ENCODE results near the gene ZSCAN4.

ZSCAN4 gene

GRCh38 chr19:57682226-57682766, 13.6 kb downstream of the ZSCAN4 start:
- DNase-seq: no peak

DNA sequence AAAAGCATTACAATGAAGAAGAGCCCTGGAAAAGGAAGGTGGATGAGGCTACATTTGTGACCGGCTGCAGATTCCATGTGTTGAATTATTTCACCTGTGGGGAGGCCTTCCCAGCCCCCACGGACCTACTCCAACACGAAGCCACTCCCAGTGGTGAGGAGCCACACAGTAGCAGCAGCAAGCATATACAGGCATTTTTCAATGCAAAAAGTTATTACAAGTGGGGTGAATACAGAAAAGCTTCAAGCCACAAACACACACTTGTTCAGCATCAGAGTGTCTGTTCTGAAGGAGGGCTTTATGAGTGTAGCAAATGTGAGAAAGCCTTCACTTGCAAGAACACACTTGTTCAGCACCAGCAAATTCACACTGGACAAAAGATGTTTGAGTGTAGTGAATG, 18.0 kb downstream of the ZSCAN4 start:
- no peak for DNase-seq

DNA sequence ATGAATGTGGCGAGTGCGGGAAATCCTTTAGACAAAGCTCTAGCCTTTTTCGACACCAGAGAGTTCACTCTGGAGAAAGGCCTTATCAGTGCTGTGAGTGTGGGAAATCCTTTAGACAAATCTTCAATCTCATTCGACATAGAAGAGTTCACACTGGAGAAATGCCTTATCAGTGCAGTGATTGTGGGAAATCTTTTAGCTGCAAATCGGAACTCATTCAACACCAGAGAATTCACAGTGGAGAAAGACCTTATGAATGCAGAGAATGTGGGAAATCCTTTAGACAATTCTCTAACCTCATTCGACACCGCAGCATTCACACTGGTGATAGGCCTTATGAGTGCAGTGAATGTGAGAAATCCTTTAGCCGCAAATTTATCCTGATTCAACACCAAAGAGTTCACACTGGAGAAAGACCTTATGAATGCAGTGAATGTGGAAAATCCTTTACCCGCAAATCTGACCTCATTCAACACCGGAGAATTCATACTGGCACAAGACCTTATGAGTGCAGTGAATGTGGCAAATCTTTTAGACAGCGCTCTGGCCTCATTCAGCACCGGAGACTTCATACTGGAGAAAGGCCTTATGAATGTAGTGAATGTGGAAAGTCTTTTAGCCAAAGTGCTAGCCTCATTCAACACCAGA, 18.8 kb downstream of the ZSCAN4 start:
- DNase-seq: no peak

DNA sequence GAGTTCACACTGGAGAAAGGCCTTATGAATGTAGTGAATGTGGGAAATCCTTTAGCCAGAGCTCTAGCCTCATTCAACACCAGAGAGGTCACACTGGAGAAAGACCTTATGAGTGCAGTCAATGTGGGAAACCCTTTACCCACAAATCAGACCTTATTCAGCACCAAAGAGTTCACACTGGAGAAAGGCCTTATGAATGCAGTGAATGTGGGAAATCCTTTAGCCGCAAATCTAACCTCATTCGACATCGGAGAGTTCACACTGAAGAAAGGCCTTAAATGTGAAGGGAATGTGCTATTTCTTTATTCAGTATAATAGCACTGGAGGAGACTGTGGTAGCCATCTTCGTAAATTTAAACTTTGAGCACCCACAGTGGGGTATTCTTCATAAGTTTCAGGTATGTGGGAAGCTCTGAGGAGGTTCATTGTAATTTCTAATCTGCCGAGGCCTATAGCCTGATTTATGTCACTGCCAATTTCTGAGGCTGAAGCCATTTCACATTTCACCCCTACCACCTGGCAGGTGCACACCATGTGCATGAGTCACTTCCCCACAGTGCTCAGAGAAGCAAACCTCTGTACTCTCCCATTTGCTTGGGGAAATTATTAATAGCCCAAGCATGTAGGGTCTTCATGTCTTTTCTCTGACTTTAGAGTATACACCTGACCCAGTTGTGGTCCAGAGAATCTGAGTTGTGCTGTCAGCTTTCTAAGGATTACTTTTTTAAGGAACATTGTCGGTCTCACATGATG, 19.5 kb downstream of the ZSCAN4 start:
- no peak for DNase-seq

DNA sequence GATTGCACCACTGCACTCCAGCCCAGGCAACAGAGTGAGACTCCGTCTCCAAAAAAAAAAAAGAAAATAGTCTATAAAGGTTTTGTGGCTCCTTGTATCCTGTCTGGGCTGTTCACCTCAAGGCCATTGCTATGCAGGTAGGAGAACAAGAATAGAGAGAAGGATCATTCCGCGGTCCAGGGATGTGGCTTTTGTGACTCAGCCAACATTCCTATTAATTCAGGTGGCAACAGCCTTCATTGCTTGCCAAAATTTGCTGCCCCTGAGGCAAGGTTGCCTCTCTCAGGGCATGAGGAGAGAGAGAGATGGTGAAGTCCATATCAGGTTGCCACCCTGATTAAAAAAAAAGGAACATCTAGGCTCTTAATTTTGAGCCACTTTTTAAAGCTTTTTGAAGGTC, 21.0 kb downstream of the ZSCAN4 start:
- no peak for DNase-seq

GRCh38 chr19:57701625-57702024, 32.9 kb downstream of the ZSCAN4 start:
- no peak for DNase-seq

GRCh38 chr19:57706346-57706745, 37.6 kb downstream of the ZSCAN4 start:
- no peak for DNase-seq

- peak; percentile 82 for DNase-seq
These were observed 40.1 kb downstream of the ZSCAN4 start, which contains the start of gene ZNF154 for GRCh38 chr19:57708641-57709361. ZNF154 (minus strand) TSS chr19:57709204; CDS start chr19:57708971, 233 bp downstream.

DNA sequence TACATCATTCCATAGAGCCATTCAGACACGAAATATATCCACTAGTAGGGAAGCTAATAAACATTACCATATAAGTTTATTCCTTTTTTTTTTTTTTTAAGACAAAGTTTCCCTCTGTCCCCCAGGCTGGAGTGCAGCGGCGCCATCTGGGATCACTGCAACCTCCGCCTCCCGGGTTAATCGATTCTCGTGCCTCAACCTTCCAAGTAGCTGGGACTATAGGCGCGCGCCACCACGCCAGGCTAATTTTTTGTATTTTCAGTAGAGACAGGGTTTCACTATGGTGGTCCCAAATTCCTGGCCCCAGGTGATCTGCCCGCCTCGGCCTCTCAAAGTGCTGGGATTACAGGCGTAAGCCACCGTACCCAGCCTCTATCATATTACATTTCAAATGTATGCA, 40.9 kb downstream of the ZSCAN4 start:
- no peak for DNase-seq

GRCh38 chr19:57712222-57712621, 43.5 kb downstream of the ZSCAN4 start:
- no peak for DNase-seq

GRCh38 chr19:57719424-57719823, 50.7 kb downstream of the ZSCAN4 start:
- no peak for DNase-seq

DNA sequence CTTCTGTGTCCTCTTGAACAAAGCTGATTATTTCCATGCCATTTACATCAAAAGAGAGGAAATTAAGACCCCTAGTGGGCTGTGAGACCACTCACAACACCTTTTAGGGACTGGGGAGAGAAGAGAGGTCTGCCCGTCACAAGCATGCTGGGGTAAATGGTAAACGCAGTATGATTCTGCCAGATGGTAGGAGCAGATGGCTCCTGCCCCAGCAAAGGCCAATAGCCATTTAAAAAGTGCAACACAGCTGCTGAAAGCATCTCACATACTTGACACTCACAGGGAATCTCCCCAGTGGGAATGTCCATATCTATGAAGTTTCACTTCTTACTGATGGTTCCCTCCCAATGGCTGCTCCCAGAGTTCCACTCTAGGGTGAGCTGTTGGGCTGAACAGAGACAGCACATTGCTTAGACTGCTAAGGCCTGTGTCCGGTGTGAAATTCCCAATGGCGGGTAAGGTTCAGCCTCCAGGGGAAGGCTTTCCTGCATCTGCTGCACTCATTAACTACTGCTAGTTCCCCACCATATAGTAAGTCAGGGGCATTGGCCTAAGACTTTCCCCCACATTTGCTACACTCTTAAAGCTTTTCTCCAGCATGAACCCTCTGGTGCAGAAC, 51.3 kb downstream of the ZSCAN4 start:
- no peak for DNase-seq

GRCh38 chr19:57720878-57721277, 52.1 kb downstream of the ZSCAN4 start:
- DNase-seq: no peak

All from fibroblast of skin of back (primary cell).